Lower lobe of right lung (tissue), 2 donors: ENCODE data around the gene AFAP1L1. TPM values are rescaled to one million over a fixed set of nuclear protein-coding genes. Genes with fewer than 3 reads are reported as not detected.

Source experiments
- ATAC-seq, 2 donors: fragments of 200-7000 bp; cut with Tn5 transposase; one replicate each; pipeline ENCODE4 v1.9.1; 2020 to 2022; ENCODE audit warnings: mild to moderate bottlenecking in 2 of 2, moderate library complexity in 2 of 2
- DNase-seq: peaks from one replicate; pipeline ENCODE4 v3.0.0-alpha.2; 2020
- H3K27ac ChIP-seq: fragments of 200-600 bp; one replicate; pipeline ENCODE4 v1.8.0; 2022
- H3K27me3 ChIP-seq: fragments of 200-600 bp; one replicate; pipeline ENCODE4 v1.8.0; 2022; ENCODE audit warnings: low read depth
- H3K36me3 ChIP-seq: fragments of 200-600 bp; one replicate; pipeline ENCODE4 v1.8.0; 2022; ENCODE audit warnings: mild to moderate bottlenecking
- H3K4me1 ChIP-seq: fragments of 200-600 bp; one replicate; pipeline ENCODE4 v1.8.0; 2022
- H3K4me3 ChIP-seq: fragments of 200-600 bp; one replicate; pipeline ENCODE4 v1.8.0; 2022; ENCODE audit warnings: mild to moderate bottlenecking
- H3K9me3 ChIP-seq: fragments of 200-600 bp; one replicate; pipeline ENCODE4 v1.8.0; 2022
- intact Hi-C: fragments of 100-400 bp; cut with DNase I; formaldehyde crosslinking; loops from one replicate; pipeline ENCODE4 v1.11.0; 2022
- total RNA-seq: library from RNA; stranded (reverse); fragmentation: NEBNext Ultra II Directional; extraction: Animal tissue kit (Norgen Biotek cat#: 25700); gene quantifications from one replicate; pipeline ENCODE4 v1.2.1, GENCODE V29; 2021
- TF ChIP-seq, protein P1 (sequence below): fragments of 200-600 bp; IDR thresholded peaks from one replicate; pipeline ENCODE4 v1.8.0; 2022; ENCODE audit warnings: antibody characterized with exemption, mild to moderate bottlenecking
- donor health status: DM: no; HTN: yes; CAD: no; lungs with severe emphysema.

Gene AFAP1L1
- total RNA-seq, 1 donor from 2014 or later = 26.6 TPM

DNA sequence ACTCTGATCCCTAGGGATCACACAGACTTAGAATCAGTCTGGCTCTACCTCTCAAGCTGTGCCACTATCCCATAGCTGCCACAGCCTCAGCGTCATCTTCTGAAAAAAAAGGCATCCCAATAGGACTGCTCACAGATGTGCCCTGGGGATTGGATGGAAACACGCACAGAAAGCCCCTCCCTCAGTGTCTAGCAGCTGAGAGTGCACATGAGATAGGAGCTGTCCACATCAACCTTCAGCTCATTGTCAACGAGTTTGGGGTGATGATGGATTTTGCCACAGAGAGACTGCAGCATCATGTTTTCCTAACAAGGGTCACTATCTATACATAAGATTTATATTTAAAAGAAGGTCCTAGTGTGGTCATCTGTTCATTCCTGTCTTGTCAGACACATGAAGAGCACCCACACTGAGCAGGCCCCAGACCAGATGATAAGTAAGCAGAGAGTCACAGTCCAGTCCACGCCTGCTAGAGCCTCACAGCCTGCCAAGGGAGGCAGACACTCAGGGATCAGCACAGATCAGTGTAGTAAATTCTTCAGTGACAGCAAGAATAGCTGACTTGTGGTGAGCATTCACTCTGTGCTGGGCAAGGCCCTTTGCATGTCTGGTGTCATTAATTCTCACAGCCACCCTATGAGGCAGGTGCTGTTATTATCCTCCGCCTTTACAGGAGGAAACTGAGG is 25.8 kb downstream of the AFAP1L1 start:
- TF ChIP-seq, protein P1, sequence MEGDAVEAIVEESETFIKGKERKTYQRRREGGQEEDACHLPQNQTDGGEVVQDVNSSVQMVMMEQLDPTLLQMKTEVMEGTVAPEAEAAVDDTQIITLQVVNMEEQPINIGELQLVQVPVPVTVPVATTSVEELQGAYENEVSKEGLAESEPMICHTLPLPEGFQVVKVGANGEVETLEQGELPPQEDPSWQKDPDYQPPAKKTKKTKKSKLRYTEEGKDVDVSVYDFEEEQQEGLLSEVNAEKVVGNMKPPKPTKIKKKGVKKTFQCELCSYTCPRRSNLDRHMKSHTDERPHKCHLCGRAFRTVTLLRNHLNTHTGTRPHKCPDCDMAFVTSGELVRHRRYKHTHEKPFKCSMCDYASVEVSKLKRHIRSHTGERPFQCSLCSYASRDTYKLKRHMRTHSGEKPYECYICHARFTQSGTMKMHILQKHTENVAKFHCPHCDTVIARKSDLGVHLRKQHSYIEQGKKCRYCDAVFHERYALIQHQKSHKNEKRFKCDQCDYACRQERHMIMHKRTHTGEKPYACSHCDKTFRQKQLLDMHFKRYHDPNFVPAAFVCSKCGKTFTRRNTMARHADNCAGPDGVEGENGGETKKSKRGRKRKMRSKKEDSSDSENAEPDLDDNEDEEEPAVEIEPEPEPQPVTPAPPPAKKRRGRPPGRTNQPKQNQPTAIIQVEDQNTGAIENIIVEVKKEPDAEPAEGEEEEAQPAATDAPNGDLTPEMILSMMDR = no peak
- H3K9me3 ChIP-seq = no peaks in the 10 kb centered on the region
- no peak overlapping the region for H3K4me3 ChIP-seq
- H3K27ac ChIP-seq = peak overlapping the region; percentile 84
- intact Hi-C loops = no loop called here
- H3K36me3 ChIP-seq = no peaks in the 10 kb centered on the region
- H3K27me3 ChIP-seq = no peaks in the 10 kb centered on the region
- DNase-seq (no peak), ATAC-seq (no peak)
- peaks cover 31% of the 10 kb centered on the region for H3K4me1 ChIP-seq

DNA sequence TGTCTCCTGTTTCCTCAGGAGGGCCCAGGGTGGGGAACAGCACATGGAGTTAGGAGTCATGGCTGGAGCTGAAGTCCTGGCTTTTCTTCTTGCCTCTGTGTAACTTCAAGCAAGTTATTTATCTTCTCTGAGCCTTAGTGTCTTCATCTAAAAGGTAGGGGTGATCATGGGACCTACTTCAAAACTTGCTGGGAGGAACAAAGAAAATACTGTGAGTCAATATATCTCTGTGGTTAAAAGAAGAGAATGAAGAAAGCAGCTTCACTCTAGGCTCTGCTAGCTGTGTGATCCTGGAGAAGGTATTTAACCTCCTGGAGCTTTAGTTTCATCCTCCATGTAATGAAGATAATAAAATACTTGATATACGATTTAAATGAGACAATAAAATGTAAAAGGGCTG is 26.5 kb downstream of the AFAP1L1 start:
- peak overlapping the region; percentile 84 for H3K27ac ChIP-seq

DNA sequence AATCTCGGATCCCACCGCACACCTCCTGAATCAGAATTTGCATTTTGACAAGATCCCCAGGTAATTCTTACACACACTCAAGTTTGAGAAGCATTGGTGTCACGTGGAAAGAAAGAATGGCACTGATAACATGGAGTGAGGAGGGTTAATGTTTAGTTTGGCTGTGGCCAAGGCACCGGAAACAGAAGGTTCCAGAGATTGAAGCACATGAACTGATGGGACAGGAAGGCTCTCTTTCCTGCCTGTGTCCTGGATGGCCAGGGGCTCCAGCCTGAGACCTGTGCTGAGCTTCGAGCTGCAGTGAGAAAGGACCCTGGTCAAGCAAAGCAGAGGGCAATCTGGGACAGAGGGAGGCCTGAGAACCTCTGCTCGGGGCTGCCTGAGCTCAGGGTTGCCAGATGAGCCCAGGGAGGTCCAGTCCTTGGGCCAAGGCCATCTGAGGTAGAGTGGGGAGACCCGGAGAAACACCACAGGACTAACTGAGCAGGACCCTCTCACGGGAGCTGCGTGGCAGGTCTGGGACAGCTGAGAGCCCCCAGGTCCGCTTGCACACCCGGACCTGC is 27.3 kb downstream of the AFAP1L1 start:
- H3K9me3 ChIP-seq = no peaks in the 10 kb centered on the region
- peak overlapping the region; percentile 84 for H3K27ac ChIP-seq
- TF ChIP-seq, protein P1 = no peak
- DNase-seq (no peak), ATAC-seq (peak; percentile 40 to 63)
- peaks cover 42% of the 10 kb centered on the region for H3K4me1 ChIP-seq
- H3K36me3 ChIP-seq = no peaks in the 10 kb centered on the region
- no peak overlapping the region for H3K4me3 ChIP-seq
- intact Hi-C loops = no loop called here
- no peaks in the 10 kb centered on the region for H3K27me3 ChIP-seq

More for the DNA sequence above, 26.5 kb downstream of the AFAP1L1 start:
- no peak for ATAC-seq
- Histone ChIP-seq H3K4me1 (peaks cover 34% of the 10 kb centered on the region), H3K27me3 (no peaks in the 10 kb centered on the region), H3K9me3 (no peaks in the 10 kb centered on the region), H3K4me3 (no peak overlapping the region), H3K36me3 (no peaks in the 10 kb centered on the region)
- TF ChIP-seq, protein P1 = no peak
- no peak for DNase-seq
- intact Hi-C loops = no loop called here

DNA sequence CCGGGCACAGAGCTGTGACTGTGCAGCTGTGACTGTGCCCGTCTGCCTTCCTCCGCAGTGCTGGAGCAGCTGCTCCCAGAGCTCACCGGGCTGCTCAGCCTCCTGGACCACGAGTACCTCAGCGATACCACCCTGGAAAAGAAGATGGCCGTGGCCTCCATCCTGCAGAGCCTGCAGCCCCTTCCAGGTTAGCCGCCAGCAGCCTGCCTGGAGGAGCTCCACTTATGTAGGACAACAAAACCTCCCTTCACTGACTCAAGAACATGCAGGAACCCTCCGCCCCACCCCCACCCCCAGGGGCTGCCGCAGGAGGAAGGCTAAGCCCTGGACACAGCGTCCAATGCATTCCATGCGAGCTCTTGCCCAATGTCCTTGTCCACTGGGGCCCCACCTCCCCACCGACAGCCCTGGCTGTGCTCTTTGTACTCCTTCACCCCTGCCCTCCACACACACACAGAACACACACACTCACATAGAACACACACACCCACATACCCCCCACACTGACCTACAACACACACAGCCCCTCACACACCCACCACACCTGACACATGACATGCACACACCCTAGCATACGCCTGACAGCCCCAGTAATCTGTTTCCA is 27.9 kb downstream of the AFAP1L1 start:
- ATAC-seq (peak; percentile 23 to 35), DNase-seq (no peak)
- Histone ChIP-seq H3K9me3 (no peaks in the 10 kb centered on the region), H3K27ac (peak overlapping the region; percentile 84), H3K36me3 (no peaks in the 10 kb centered on the region), H3K27me3 (no peaks in the 10 kb centered on the region), H3K4me3 (no peak overlapping the region), H3K4me1 (peaks cover 46% of the 10 kb centered on the region)
- TF ChIP-seq, protein P1 = no peak
- intact Hi-C loops = no loop called here

DNA sequence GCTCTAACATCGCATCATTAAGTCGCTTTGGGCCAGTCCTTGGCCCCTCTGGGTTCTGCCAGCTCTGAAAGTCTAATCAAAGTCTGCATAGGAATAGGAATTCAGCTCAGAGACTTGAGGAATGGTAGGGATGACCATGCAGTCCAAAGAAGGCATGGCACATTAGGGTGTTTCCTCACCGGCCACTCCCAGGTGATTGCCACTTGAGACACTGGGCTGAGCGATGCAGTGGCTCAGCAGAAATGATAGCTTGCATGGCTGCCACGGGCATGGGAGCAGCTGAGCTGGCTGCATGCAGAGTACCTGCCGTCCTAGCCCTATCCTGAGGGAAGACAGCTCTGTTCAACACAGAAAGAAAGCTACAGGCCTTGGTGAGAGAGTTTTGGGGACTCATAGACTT is 28.8 kb downstream of the AFAP1L1 start:
- TF ChIP-seq, protein P1 = no peak
- ATAC-seq (no peak), DNase-seq (no peak)
- Histone ChIP-seq H3K4me3 (no peak overlapping the region), H3K4me1 (peaks cover 46% of the 10 kb centered on the region), H3K27ac (peak overlapping the region; percentile 84), H3K27me3 (no peaks in the 10 kb centered on the region), H3K36me3 (no peaks in the 10 kb centered on the region), H3K9me3 (no peaks in the 10 kb centered on the region)
- intact Hi-C loops = no loop called here
